Vagina (tissue), 2 donors: ENCODE measurements around the gene CRHBP. TPM values are rescaled to one million over a fixed set of nuclear protein-coding genes. Genes with fewer than 3 reads are reported as not detected.

Source experiments
- DNase-seq, 2 donors: peaks; one replicate each; pipeline ENCODE4 v3.0.0-alpha.2; 2017; ENCODE audit errors: extremely low spot score in 2 of 2
- H3K27ac ChIP-seq: fragments of 200-600 bp; sonication (generic); one replicate; pipeline ENCODE4 v1.5.1; 2019
- H3K27me3 ChIP-seq: fragments of 200-600 bp; sonication (generic); one replicate; pipeline ENCODE4 v1.5.1; 2019
- H3K36me3 ChIP-seq, 2 donors: fragments of 200-600 bp; sonication (generic); one replicate each; pipeline ENCODE4 v1.5.1; 2017 to 2019
- H3K4me1 ChIP-seq: fragments of 200-600 bp; sonication (generic); one replicate; pipeline ENCODE4 v1.5.1; 2019
- H3K4me3 ChIP-seq, 2 donors: fragments of 200-600 bp; sonication (generic); 1 replicate in 1 of 2; 2 replicates in 1 of 2; pipeline ENCODE4 v1.5.1; 2016 to 2019
- H3K9me3 ChIP-seq: fragments of 200-600 bp; sonication (generic); one replicate; pipeline ENCODE4 v1.5.1; 2019
- POLR2A ChIP-seq, 2 donors: fragments of 450-650 bp; IDR thresholded peaks; one replicate each; pipeline ENCODE4 v1.6.1; 2017; ENCODE audit warnings: antibody characterized with exemption in 2 of 2, mild to moderate bottlenecking in 2 of 2, moderate library complexity in 2 of 2
- POLR2AphosphoS5 ChIP-seq, 2 donors: sonication (generic); formaldehyde crosslinking; IDR thresholded peaks; one replicate each; pipeline ENCODE4 v1.9.0; 2017; ENCODE audit warnings: antibody characterized with exemption in 2 of 2, mild to moderate bottlenecking in 2 of 2, low read depth in 1 of 2; ENCODE audit not compliant: insufficient read depth in 1 of 2
- intact Hi-C: fragments of 100-400 bp; cut with DNase I; formaldehyde crosslinking; loops from one replicate; pipeline ENCODE4 v1.15.1; 2023
- total RNA-seq: library from RNA; depleted of rRNA; stranded (reverse); fragments of >200 nt; gene quantifications from one replicate; pipeline ENCODE4 v1.2.3, GENCODE V29; 2016
- TF ChIP-seq, protein P1 (sequence below), 3 experiments: fragments of 450-650 bp in 2 of 3; fragments of 200-600 bp in 1 of 3; sonication (generic) in 1 of 3; IDR thresholded peaks; one replicate each; pipeline ENCODE4 v1.5.1; 2017 to 2019; ENCODE audit warnings: antibody characterized with exemption in 3 of 3, mild to moderate bottlenecking in 2 of 3, moderate library complexity in 2 of 3

Gene CRHBP
- total RNA-seq, 1 donor from 2014 or later: 5.9 TPM

GRCh38 chr5:76958991-76959767 is 6.3 kb downstream of the CRHBP start:
- no peaks in the 10 kb centered on the region for H3K9me3 ChIP-seq
- no peaks in the 10 kb centered on the region for H3K36me3 ChIP-seq
- no peaks in the 10 kb centered on the region for H3K27me3 ChIP-seq
- H3K4me3 ChIP-seq: no peak overlapping the region
- no peaks in the 10 kb centered on the region for H3K4me1 ChIP-seq
- no peak overlapping the region for H3K27ac ChIP-seq
- TF ChIP-seq, protein P1, sequence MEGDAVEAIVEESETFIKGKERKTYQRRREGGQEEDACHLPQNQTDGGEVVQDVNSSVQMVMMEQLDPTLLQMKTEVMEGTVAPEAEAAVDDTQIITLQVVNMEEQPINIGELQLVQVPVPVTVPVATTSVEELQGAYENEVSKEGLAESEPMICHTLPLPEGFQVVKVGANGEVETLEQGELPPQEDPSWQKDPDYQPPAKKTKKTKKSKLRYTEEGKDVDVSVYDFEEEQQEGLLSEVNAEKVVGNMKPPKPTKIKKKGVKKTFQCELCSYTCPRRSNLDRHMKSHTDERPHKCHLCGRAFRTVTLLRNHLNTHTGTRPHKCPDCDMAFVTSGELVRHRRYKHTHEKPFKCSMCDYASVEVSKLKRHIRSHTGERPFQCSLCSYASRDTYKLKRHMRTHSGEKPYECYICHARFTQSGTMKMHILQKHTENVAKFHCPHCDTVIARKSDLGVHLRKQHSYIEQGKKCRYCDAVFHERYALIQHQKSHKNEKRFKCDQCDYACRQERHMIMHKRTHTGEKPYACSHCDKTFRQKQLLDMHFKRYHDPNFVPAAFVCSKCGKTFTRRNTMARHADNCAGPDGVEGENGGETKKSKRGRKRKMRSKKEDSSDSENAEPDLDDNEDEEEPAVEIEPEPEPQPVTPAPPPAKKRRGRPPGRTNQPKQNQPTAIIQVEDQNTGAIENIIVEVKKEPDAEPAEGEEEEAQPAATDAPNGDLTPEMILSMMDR (IDR thresholded peaks at IDR 0.05): no peak
- TF ChIP-seq POLR2AphosphoS5 (IDR thresholded peaks at IDR 0.05; ENCODE audit: insufficient read depth in 1 of 2, low read depth in 1 of 2): no peak
- TF ChIP-seq POLR2A (IDR thresholded peaks at IDR 0.05): no peak
- intact Hi-C loops: no loop called here
- no peak for DNase-seq

DNA sequence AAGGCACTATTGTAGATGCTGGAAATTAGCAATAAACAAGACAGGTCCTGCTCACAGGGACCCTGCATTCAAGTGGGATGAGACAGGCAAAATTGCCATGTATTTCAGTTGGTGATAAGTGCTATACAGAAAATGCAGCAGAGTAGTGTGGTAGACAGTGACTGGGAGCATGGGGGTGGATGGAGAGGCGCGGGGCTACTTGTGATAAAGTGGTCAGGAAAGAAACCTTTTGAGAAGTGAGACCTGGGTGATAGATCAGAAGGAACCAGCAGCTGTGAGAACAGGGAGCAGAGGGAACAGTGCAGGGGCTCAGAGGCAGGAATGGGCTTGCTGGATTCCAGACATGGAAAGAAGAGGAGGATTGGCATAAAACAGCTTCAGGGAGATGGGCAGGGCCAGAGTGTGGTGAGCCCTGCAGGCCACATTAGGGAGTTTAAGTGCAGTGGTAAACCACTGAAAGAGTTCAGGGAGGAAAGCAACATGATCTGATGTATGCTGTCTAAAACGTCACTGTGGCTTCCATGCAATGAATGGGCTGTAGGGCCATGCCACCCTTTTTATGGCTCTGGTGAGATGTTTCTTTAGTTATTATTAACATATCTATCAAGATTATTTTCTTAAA is 7.3 kb downstream of the CRHBP start:
- DNase-seq: no peak
- Histone ChIP-seq H3K9me3 (no peaks in the 10 kb centered on the region), H3K4me3 (no peak overlapping the region), H3K27ac (no peak overlapping the region), H3K36me3 (no peaks in the 10 kb centered on the region), H3K27me3 (no peaks in the 10 kb centered on the region), H3K4me1 (no peaks in the 10 kb centered on the region)
- intact Hi-C loops: no loop called here
- no peak for TF ChIP-seq POLR2A (IDR thresholded peaks at IDR 0.05)
- TF ChIP-seq, protein P1 (IDR thresholded peaks at IDR 0.05): no peak
- no peak for TF ChIP-seq POLR2AphosphoS5 (IDR thresholded peaks at IDR 0.05; ENCODE audit: insufficient read depth in 1 of 2, low read depth in 1 of 2)

GRCh38 chr5:76964060-76964459 is 11.2 kb downstream of the CRHBP start:
- TF ChIP-seq POLR2A (IDR thresholded peaks at IDR 0.05): no peak
- Histone ChIP-seq H3K4me3 (no peak overlapping the region), H3K9me3 (no peaks in the 10 kb centered on the region), H3K27me3 (no peaks in the 10 kb centered on the region), H3K4me1 (no peaks in the 10 kb centered on the region), H3K27ac (no peak overlapping the region), H3K36me3 (no peaks in the 10 kb centered on the region)
- no peak for DNase-seq
- intact Hi-C loops: no loop called here

DNA sequence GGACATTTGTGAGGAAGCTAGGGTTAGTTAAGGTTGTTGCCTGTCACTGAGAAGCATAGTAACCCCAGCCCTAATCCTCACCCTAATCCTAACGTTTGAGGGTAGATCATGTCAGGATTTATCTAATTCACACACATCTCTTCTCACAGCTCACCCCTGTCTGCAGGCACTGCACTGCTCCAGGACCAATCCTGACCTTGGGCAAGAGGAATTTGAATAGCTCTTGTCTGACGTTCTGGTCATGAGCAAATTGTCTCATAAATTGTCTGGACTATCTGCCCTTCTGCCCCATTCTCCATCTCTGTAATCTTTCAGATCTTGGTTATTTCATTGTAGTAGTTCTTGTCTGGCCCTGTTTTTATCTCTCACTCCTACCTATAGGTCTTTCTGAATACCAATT is 18.7 kb downstream of the CRHBP start:
- no peaks in the 10 kb centered on the region for H3K4me1 ChIP-seq
- no peak overlapping the region for H3K27ac ChIP-seq
- no peak for TF ChIP-seq POLR2AphosphoS5 (IDR thresholded peaks at IDR 0.05; ENCODE audit: insufficient read depth in 1 of 2, low read depth in 1 of 2)
- TF ChIP-seq, protein P1 (IDR thresholded peaks at IDR 0.05): no peak
- TF ChIP-seq POLR2A (IDR thresholded peaks at IDR 0.05): no peak

DNA sequence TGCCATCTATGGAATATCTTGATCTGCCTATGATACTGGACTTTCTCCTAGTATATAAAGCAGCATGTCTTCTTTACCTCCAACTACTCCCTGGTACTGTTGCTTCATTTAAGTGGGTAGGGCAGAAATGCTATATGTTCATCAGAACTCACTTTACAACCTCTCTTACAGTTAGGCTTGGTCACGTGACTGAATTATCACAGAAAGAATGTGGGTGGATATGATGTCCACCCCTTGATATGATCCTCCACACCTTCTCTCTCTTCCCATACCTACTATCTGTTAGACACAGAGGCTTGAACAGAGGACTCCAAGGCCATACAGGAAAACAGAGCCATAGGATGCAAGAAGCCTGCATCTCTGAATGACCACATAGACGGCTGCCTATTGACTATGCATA is 19.8 kb downstream of the CRHBP start:
- DNase-seq: no peak
- H3K4me3 ChIP-seq: no peak overlapping the region
- H3K4me1 ChIP-seq: no peaks in the 10 kb centered on the region
- H3K27ac ChIP-seq: no peak overlapping the region
- intact Hi-C loops: no loop called here
- TF ChIP-seq, protein P1 (IDR thresholded peaks at IDR 0.05): no peak
- TF ChIP-seq POLR2AphosphoS5 (IDR thresholded peaks at IDR 0.05; ENCODE audit: insufficient read depth in 1 of 2, low read depth in 1 of 2): no peak
- no peak for TF ChIP-seq POLR2A (IDR thresholded peaks at IDR 0.05)
- H3K9me3 ChIP-seq: no peaks in the 10 kb centered on the region
- H3K27me3 ChIP-seq: no peaks in the 10 kb centered on the region
- H3K36me3 ChIP-seq: no peaks in the 10 kb centered on the region

More for the DNA sequence above, 18.7 kb downstream of the CRHBP start:
- H3K27me3 ChIP-seq: no peaks in the 10 kb centered on the region
- no peaks in the 10 kb centered on the region for H3K9me3 ChIP-seq
- DNase-seq: no peak
- no peak overlapping the region for H3K4me3 ChIP-seq
- no peaks in the 10 kb centered on the region for H3K36me3 ChIP-seq
- intact Hi-C loops: no loop called here
